ENCODE measurements around the gene GMPR2.

GRCh38 chr14:24187539-24187915 lies 45.2 kb upstream of the GMPR2 start:
- TF ChIP-seq POLR2AphosphoS5 (IDR thresholded peaks at IDR 0.05) (no peak), EP300 (IDR thresholded peaks at IDR 0.05) (no peak), POLR2A (IDR thresholded peaks at IDR 0.05) (no peak)
- TF ChIP-seq, protein P1, sequence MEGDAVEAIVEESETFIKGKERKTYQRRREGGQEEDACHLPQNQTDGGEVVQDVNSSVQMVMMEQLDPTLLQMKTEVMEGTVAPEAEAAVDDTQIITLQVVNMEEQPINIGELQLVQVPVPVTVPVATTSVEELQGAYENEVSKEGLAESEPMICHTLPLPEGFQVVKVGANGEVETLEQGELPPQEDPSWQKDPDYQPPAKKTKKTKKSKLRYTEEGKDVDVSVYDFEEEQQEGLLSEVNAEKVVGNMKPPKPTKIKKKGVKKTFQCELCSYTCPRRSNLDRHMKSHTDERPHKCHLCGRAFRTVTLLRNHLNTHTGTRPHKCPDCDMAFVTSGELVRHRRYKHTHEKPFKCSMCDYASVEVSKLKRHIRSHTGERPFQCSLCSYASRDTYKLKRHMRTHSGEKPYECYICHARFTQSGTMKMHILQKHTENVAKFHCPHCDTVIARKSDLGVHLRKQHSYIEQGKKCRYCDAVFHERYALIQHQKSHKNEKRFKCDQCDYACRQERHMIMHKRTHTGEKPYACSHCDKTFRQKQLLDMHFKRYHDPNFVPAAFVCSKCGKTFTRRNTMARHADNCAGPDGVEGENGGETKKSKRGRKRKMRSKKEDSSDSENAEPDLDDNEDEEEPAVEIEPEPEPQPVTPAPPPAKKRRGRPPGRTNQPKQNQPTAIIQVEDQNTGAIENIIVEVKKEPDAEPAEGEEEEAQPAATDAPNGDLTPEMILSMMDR (IDR thresholded peaks at IDR 0.05): no peak

Data from suprapubic skin (tissue), 4 donors.